Ovary (tissue), 3 donors: Measurements from ENCODE around the gene PLD2.

Experiments
- CTCF ChIP-seq, 3 donors: fragments of 450-650 bp in 2 of 3; fragments of 200-600 bp in 1 of 3; IDR thresholded peaks; one replicate each; pipeline versions ENCODE4 v1.5.1 to v1.8.0; 2016 to 2022; ENCODE audit warnings: antibody characterized with exemption in 3 of 3, mild to moderate bottlenecking in 1 of 3
- EP300 ChIP-seq: sonication (generic); formaldehyde crosslinking; IDR thresholded peaks from one replicate; pipeline ENCODE4 v1.6.1; 2017; ENCODE audit warnings: antibody characterized with exemption
- POLR2A ChIP-seq: fragments of 450-650 bp; IDR thresholded peaks from one replicate; pipeline ENCODE4 v1.6.1; 2017; ENCODE audit warnings: antibody characterized with exemption, mild to moderate bottlenecking, moderate library complexity
- donor health status: DM: no; HTN: no; CAD: no.

DNA sequence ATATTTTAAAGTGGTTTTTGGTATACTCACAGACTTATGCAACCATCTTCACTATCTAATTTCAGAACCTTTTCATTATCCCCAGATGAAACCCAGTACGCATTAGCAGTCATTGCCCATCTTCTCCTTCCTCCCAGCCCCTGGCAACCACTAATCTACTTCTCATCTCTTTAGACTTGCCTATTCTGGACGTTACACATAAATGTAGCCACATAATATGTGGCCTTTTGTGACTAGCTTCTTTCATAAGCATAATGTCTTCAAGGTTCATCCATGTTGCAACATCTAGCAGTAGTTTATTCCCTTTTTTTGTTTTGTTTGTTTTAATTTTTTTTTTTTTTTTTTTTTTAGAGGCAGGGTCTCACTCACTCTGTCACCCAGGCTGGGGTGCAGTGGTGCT is 63.9 kb downstream of the PLD2 start:
- TF ChIP-seq POLR2A, result no peak
- no peak for TF ChIP-seq EP300
- TF ChIP-seq CTCF (IDR thresholded peaks at IDR 0.05), result no peak
